Activated CD4-positive, alpha-beta T cell treated with anti-CD3 and anti-CD28 coated beads, Interleukin-2, amount 50 U/mL, for 16 hours (primary cell): Measurements from ENCODE around the gene ZFP69.

Source experiments
- DNase-seq: peaks from one replicate; pipeline ENCODE4 v3.0.0-alpha.2; 2020

The ZFP69 gene

DNA sequence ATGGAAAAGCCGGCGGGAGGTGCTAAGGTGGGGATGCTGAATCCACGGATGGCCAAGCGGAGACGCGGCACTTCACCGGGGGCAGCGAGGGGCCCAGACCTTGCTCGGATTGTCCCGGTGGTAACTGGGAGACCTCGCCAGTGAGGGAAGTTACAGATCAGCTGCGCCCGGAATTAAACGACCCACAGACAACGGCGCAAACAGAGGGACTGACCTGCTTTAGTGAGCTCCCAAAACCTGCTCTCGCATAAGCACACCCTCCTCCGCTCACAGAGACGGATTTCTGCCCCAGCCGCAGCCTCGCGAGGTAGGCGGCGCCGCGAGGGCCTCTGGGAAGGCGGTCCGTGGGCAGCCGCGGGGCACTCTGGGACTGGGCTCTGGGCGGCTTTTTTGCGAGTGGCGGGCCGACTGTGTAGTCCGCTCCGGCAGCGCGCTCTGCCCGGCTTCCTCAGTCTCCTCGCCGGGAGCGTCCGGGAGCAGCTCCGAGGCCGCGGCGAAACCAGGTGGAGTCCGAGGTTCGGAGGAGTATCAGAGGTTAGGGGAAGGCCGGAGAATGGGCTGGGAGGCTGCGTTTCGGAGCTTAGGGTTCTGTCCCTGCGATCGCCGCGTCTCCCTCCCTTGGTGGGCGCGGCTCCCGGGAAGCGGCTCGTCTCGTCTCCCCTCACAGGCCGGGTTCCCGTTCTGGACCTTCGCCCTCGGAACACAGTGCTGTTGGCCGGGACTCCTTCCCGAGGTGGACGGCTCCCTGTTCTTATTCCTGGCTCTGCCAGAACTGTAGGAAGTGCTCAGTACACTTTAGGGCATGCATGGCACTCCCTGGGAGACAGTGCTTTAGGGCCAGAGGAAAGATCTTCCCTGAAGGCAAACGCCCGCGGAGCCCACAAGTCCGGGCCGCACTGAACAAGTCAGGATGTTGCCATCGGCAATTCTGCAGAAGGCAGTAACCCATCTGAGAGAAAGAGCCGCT lies 31.6 kb downstream of the ZFP69 start, which contains the start of gene EXO5:
Gene EXO5, plus strand, starts transcription at position 393 of the 967 bp plus-strand sequence. CDS start 5,778 bp downstream, outside the sequence.
- DNase-seq, result peak; percentile 83

DNA sequence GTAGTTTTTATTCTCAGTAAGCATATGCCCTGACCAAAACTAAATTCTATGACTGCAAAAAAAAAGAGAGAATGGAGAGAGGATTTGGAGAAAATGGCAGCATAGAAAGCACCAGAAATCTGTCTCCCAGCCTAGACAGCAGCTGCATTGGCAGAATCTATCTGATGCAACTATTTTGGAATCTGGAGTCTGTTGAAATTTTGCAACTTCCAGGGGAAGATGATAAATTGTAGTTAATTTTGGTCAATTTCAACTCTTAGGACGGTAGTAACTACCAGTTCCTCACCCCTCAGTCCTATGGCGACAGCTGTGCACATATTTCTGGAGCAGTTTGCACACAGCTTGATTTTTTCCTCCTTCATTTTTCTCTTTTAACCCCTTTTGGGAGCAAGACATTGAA lies 42.4 kb downstream of the ZFP69 start:
- no peak for DNase-seq

DNA sequence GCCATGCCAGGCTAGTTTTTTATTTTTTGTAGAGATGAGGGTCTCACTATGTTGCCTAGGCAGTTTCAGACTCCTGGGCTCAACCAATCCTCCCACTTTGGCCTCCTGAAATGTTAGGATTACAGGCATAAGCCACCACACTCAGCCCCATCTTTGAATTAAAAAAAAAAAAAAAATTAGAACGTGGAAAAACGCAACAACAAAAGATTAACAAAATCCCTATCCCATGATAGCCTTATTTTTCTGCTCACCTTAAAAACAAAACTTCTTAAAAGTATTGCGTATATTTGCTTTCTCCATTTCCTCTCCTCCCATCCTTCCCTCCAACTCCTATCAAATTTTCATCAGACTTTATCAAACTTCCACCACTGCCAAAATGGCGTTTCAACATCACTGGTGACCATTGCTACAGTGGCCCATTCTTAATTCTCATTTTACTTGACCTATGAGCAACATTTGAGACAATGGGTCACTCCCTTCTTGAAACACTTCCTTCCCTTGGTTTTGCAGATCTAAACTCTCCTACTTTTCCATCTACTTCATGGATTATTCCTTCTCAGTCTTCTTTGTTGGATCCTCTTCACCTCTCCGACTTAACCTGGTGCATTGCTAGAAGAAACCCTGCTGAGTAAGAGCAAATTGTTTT lies 53.8 kb downstream of the ZFP69 start:
- no peak for DNase-seq

DNA sequence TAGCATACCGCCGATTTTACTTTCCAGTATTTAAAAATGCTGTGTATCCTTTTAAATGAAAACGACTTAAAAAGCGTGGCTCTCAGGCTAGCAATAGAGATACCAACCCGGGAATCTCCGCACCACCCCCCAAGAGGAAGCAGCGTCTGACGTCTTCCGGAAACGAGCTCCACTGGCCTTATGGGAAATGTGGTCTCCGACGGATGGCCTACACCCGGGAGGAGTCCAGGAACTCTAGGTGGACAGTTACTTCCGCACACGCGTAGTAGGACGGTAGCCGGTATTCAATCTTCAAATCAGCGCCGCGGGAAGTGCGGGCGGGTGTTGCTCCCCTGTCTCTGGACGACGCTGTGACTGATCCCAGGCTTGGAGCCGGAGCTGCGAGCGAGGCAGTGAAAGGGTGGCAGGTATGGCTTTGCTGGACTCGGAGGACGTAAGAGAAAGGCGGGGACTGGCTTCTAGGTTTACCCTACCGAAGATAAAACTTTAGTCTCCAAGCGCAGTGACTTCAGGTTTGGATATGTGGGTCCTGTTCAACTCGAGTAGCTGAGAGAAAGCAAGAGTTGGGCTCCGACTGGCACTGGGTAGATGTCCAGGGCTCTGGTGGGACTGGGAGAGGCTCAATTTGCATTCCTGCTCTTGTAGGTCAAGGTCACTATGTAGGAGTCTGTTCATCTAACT lies 54.4 kb downstream of the ZFP69 start, which contains the start of gene ZNF684:
Gene ZNF684, plus strand, starts transcription at position 257 of the 681 bp plus-strand sequence. CDS start 1,530 bp downstream, outside the sequence.
- DNase-seq, result peak; percentile 94

DNA sequence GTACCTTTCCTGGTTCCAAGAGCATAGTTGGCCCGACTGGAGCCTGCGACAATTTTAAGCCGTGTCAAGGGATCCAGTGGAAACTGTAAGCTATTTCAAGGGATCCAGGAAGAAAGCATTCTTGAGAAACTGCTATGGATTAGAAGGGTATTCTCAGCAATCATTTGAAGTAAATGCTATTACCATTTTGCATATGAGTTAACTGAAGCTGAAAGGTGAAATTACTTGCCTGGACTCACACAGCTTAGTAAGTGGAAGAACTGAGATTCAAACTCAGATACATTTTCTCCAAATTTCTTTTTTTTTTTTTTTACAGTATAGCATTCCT lies 54.9 kb downstream of the ZFP69 start:
- DNase-seq, result no peak

DNA sequence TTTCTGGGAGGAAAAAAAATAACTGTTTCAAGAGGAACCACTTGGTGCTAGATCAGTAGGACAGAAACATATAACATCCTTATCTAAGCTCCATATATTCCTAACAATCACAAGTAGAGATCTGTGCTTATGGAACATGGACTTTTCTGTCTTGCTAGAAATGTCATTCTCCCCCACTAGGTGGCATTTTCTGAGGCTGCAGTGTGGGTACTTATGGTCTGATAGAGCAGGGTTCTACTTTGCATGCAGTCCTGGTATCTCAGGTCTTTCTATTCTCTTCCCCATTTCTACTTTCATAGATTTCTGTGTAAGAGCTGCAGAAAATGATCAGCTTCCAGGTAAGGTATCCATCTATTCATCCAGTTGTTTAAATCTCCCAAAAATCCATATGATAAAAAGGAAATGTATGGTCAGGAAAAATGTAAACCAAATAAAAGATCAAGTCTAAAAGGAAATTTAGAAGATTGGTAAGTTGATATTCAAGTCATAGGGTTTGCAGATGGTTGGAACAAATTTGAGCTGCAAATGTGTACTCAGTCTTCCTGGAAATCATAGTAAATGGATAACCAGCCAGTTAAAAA lies 55.8 kb downstream of the ZFP69 start:
- peak; percentile 47 for DNase-seq

DNA sequence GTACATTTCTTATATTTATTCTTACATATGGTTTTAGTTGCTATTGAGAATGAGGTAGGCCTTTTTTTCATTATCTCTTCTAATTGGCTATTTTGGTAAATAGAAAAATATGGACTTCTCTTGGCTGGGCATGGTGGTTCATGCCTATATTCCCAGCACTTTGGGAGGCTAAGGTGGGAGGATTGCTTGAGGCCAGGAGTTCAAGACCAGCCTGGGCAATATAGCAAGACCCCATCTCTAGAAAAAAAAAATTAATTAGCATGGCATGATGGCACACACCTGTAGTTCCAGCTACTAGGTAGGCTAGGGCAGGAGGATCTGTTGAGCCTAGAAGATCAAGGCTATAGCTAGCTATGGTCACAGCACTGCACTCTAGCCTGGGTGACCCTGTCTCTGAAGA lies 57.5 kb downstream of the ZFP69 start:
- no peak for DNase-seq

DNA sequence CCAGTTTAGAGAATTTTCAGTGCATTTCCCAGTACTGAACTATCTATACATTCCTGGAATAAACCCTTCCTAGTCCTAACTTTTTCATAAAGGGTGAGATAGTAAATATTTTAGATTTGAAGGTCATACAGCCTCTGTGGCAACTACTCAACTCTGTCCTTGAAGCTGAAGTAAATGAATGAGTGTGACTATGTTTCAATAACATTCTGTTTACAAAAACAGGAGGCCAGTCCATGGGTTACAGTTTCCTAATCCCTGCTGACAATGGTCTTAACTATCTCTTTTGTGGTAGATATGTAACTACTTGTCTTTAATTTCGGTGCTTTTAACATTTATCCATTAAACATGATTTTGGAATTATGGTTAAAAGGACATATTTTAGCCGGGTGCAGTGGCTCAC lies 58.6 kb downstream of the ZFP69 start:
- DNase-seq, result no peak

DNA sequence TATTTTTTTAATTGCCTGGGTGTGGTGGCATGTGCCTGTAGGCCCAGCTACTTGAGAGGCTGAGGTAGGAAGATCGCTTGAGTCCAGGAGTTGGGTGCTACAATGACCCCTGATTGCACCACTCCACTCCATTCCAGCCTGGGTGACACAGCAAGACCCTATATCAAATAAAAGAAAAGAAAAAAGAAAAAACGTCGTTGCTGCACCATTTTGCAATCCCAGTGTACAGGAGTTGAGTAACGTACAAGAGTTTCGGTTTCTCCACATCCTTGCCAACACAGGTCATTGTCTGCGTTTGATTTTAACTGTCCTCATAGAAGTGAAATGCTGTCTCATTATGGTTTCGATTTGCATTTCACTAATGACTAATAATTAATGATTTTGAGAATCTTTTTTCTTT lies 62.2 kb downstream of the ZFP69 start:
- DNase-seq, result no peak
